ENCODE data around the gene ARMC10. TPM values are rescaled to one million over a fixed set of nuclear protein-coding genes. Genes with fewer than 3 reads are reported as not detected.
"Not testable (repeated sequence)": the region's sequence is repeated elsewhere in the genome, so short reads cannot be mapped to it uniquely, and the experiment has no call there.

ARMC10 gene
- total RNA-seq, 5 donors from 2014 or later (not counting 1 experiment from before 2014, with no cell fraction given) = 16.1 to 24.8 (median 22.8) TPM

GRCh38 chr7:103075337-103075918 lies 488 bp downstream of the ARMC10 start:
- CTCF ChIA-PET = interaction anchor here (0.8 to 4.1 kb wide), 13 partner anchors 9 to 1953 kb away, joined by 3 to 21 read pairs (median 4); partner anchors contain the start of genes FAM185A (in 1 of the 2) and NAPEPLD (in 1 of the 2)
- peak overlapping the region; percentile 78 to 86 for H3K4me3 ChIP-seq (ENCODE audit: control insufficient read depth in 1 of 2, extremely low read depth in 1 of 2, low read length in 1 of 2)
- peaks cover 3% of the 10 kb centered on the region for H3K36me3 Mint-ChIP-seq
- peaks cover 0 to 2% of the 10 kb centered on the region in 2 donors for H3K36me3 ChIP-seq (ENCODE audit: control insufficient read depth in 2 of 2, extremely low read depth in 1 of 2, insufficient read depth in 1 of 2, low read length in 1 of 2)
- H3K9me3 ChIP-seq = no peaks in the 10 kb centered on the region
- peak overlapping the region; percentile 95 to 96 (median 95) for H3K4me3 Mint-ChIP-seq
- ATAC-seq (replicated peaks in 1 of 4) = peak; percentile 65
- DNase-seq = peak in 32 of 35 experiments; percentile 47 to 76 (median 61)
- peaks cover 42 to 48% (median 44%) of the 10 kb centered on the region in 3 donors for H3K4me1 Mint-ChIP-seq
- peaks cover 8 to 26% of the 10 kb centered on the region in 2 experiments for H3K4me1 ChIP-seq (ENCODE audit: control insufficient read depth in 1 of 2, extremely low read depth in 1 of 2, insufficient read depth in 2 of 2, low read length in 2 of 2)
- H3K27ac Mint-ChIP-seq = peak overlapping the region; percentile 91 to 92
- peak overlapping the region; percentile 68 for H3K27ac ChIP-seq (ENCODE audit: low read length)
- no peaks in the 10 kb centered on the region for H3K27me3 Mint-ChIP-seq
- H3K27me3 ChIP-seq (replicated peaks in 1 of 2; ENCODE audit: control insufficient read depth in 2 of 2, extremely low read depth in 1 of 2, insufficient read depth in 2 of 2, low read length in 1 of 2) = no peaks in the 10 kb centered on the region
- H3K9me3 Mint-ChIP-seq = no peaks in the 10 kb centered on the region
- under 1% methylated on average over 33 of the region's 36 CpGs for WGBS (ENCODE audit: insufficient coverage)
- POLR2A ChIA-PET = interaction anchor here (0.6 to 1.2 kb wide), 4 partner anchors 10 to 74 kb away, joined by 3 to 15 read pairs (median 4); partner anchors contain the start of gene NAPEPLD (in 1 of the 2)

GRCh38 chr7:103076764-103077163 lies 1.8 kb downstream of the ARMC10 start:
- POLR2A ChIA-PET = no interaction called here
- H3K4me3 Mint-ChIP-seq = peak overlapping the region; percentile 95 to 96 (median 95)
- peaks cover 8 to 26% of the 10 kb centered on the region in 2 experiments for H3K4me1 ChIP-seq (ENCODE audit: control insufficient read depth in 1 of 2, extremely low read depth in 1 of 2, insufficient read depth in 2 of 2, low read length in 2 of 2)
- H3K27me3 Mint-ChIP-seq = no peaks in the 10 kb centered on the region
- peaks cover 3% of the 10 kb centered on the region for H3K36me3 Mint-ChIP-seq
- no peak overlapping the region for H3K27ac ChIP-seq (ENCODE audit: low read length)
- ATAC-seq (replicated peaks in 1 of 4) (no peak), DNase-seq (peak in 1 of 35 experiments; percentile 7)
- no peaks in the 10 kb centered on the region for H3K27me3 ChIP-seq (replicated peaks in 1 of 2; ENCODE audit: control insufficient read depth in 2 of 2, extremely low read depth in 1 of 2, insufficient read depth in 2 of 2, low read length in 1 of 2)
- H3K9me3 ChIP-seq = no peaks in the 10 kb centered on the region
- H3K4me3 ChIP-seq (ENCODE audit: control insufficient read depth in 1 of 2, extremely low read depth in 1 of 2, low read length in 1 of 2) = no peak overlapping the region
- CTCF ChIA-PET = interaction anchor here in 1 of 2 donors (1.5 kb wide), 1 partner anchor 14 kb away, joined by 4 read pairs; no protein-coding TSS in a partner anchor
- 94% methylated on average over 5 of the region's 7 CpGs for WGBS (ENCODE audit: insufficient coverage)
- H3K4me1 Mint-ChIP-seq = peaks cover 46 to 53% (median 48%) of the 10 kb centered on the region in 3 donors
- H3K9me3 Mint-ChIP-seq = no peaks in the 10 kb centered on the region
- H3K27ac Mint-ChIP-seq = peak overlapping the region in 1 of 2 donors; percentile 6
- peaks cover 0 to 2% of the 10 kb centered on the region in 2 donors for H3K36me3 ChIP-seq (ENCODE audit: control insufficient read depth in 2 of 2, extremely low read depth in 1 of 2, insufficient read depth in 1 of 2, low read length in 1 of 2)

DNA sequence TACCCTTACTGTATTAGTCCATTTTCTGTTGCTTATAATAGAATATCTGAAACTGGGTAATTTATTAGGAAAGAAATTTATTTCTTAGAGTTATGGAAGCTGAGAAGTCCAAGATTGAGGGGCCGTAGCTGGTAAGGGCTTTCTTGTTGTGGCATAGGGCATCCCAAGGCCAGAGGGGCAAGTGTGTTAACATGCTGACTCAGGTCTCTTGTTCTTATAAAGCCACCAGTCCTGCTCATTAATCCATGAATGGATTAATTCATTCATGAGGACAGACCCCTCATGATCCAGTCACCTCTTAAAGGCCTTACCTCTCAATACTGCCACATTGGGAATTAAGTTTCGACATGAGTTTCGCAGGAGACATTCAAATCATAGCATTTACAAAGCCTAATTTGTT lies 2.4 kb downstream of the ARMC10 start:
- peaks cover 3% of the 10 kb centered on the region for H3K36me3 Mint-ChIP-seq
- DNase-seq (no peak), ATAC-seq (replicated peaks in 1 of 4) (no peak)
- no peaks in the 10 kb centered on the region for H3K9me3 ChIP-seq
- H3K4me3 Mint-ChIP-seq = peak overlapping the region in 1 of 3 donors; percentile 9
- no peaks in the 10 kb centered on the region for H3K27me3 ChIP-seq (replicated peaks in 1 of 2; ENCODE audit: control insufficient read depth in 2 of 2, extremely low read depth in 1 of 2, insufficient read depth in 2 of 2, low read length in 1 of 2)
- no peak overlapping the region for H3K4me3 ChIP-seq (ENCODE audit: control insufficient read depth in 1 of 2, extremely low read depth in 1 of 2, low read length in 1 of 2)
- POLR2A ChIA-PET = interaction anchor here in 1 of 2 donors (0.6 kb wide), 1 partner anchor 15 kb away, joined by 6 read pairs; no protein-coding TSS in a partner anchor
- H3K4me1 Mint-ChIP-seq = peaks cover 50 to 57% (median 52%) of the 10 kb centered on the region in 3 donors
- no peaks in the 10 kb centered on the region for H3K27me3 Mint-ChIP-seq
- peaks cover 0 to 2% of the 10 kb centered on the region in 2 donors for H3K36me3 ChIP-seq (ENCODE audit: control insufficient read depth in 2 of 2, extremely low read depth in 1 of 2, insufficient read depth in 1 of 2, low read length in 1 of 2)
- CTCF ChIA-PET = interaction anchor here (0.8 to 1.5 kb wide), 2 partner anchors 11 to 15 kb away, joined by 4 read pairs; no protein-coding TSS in a partner anchor
- H3K27ac ChIP-seq (ENCODE audit: low read length) = no peak overlapping the region
- peaks cover 8 to 26% of the 10 kb centered on the region in 2 experiments for H3K4me1 ChIP-seq (ENCODE audit: control insufficient read depth in 1 of 2, extremely low read depth in 1 of 2, insufficient read depth in 2 of 2, low read length in 2 of 2)
- peak overlapping the region in 1 of 2 donors; percentile 6 for H3K27ac Mint-ChIP-seq
- no peaks in the 10 kb centered on the region for H3K9me3 Mint-ChIP-seq
- no CpG with 5 or more reads among the region's 3 CpGs for WGBS (ENCODE audit: insufficient coverage)

DNA sequence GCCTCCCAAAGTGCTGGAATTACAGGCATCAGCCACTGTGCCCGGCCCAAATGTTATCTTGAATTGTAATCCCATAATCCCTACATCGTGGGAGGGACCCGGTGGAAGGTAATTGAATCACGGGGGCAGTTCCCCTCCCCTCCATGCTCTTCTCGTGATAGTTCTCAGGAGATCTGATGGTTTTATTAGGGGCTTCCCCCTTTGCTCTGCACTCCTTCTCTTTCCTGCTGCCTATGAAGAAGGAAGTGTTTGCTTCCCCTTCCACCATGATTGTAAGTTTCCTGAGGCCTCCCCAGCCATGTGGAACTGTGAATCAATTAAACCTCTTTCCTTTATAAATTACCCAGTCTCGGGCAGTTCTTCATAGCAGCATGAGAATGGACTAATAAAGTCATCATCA lies 3.3 kb downstream of the ARMC10 start:
- CTCF ChIA-PET = interaction anchor here (0.8 to 1.5 kb wide), 2 partner anchors 12 to 16 kb away, joined by 4 read pairs; no protein-coding TSS in a partner anchor
- not testable (repeated sequence) for H3K36me3 ChIP-seq (ENCODE audit: control insufficient read depth in 2 of 2, extremely low read depth in 1 of 2, insufficient read depth in 1 of 2, low read length in 1 of 2); ATAC-seq (replicated peaks in 1 of 4); H3K27me3 ChIP-seq (replicated peaks in 1 of 2; ENCODE audit: control insufficient read depth in 2 of 2, extremely low read depth in 1 of 2, insufficient read depth in 2 of 2, low read length in 1 of 2); H3K27me3 Mint-ChIP-seq; DNase-seq; H3K27ac ChIP-seq (ENCODE audit: low read length); H3K27ac Mint-ChIP-seq; H3K4me3 ChIP-seq (ENCODE audit: control insufficient read depth in 1 of 2, extremely low read depth in 1 of 2, low read length in 1 of 2); H3K4me3 Mint-ChIP-seq; H3K36me3 Mint-ChIP-seq; H3K9me3 ChIP-seq; H3K9me3 Mint-ChIP-seq
- H3K4me1 ChIP-seq (ENCODE audit: control insufficient read depth in 1 of 2, extremely low read depth in 1 of 2, insufficient read depth in 2 of 2, low read length in 2 of 2) = peaks cover 8 to 26% of the 10 kb centered on the region in 2 experiments
- no CpG with 5 or more reads among the region's 6 CpGs for WGBS (ENCODE audit: insufficient coverage)
- POLR2A ChIA-PET = interaction anchor here in 1 of 2 donors (0.5 kb wide), 1 partner anchor 141 kb away, joined by 3 read pairs; no protein-coding TSS in a partner anchor
- H3K4me1 Mint-ChIP-seq = peaks cover 56 to 64% (median 57%) of the 10 kb centered on the region in 3 donors

DNA sequence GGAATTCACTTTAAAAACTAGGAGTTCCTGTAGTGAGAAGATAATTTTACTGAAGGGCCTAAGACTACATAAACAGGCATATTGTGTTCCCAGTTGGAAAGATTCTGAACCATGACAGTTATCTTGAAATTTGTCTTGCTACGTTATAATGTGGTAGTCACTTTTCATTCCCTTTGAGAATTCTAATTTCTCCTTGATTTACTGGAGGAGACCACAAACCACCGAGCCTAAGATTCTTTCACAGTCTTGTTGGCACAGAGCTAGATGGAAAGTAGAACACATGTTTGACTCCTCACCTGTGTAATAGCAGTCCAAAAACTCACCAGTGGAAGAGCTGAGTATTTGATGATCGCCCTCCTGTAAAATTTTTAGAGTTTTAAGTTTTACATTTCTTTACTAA lies 4.9 kb downstream of the ARMC10 start:
- no peaks in the 10 kb centered on the region for H3K27me3 ChIP-seq (replicated peaks in 1 of 2; ENCODE audit: control insufficient read depth in 2 of 2, extremely low read depth in 1 of 2, insufficient read depth in 2 of 2, low read length in 1 of 2)
- H3K36me3 ChIP-seq (ENCODE audit: control insufficient read depth in 2 of 2, extremely low read depth in 1 of 2, insufficient read depth in 1 of 2, low read length in 1 of 2) = peaks cover 5 to 14% of the 10 kb centered on the region in 2 donors
- H3K4me3 Mint-ChIP-seq = no peak overlapping the region
- H3K27ac ChIP-seq (ENCODE audit: low read length) = no peak overlapping the region
- H3K4me1 ChIP-seq (ENCODE audit: control insufficient read depth in 1 of 2, extremely low read depth in 1 of 2, insufficient read depth in 2 of 2, low read length in 2 of 2) = peaks cover 8 to 17% of the 10 kb centered on the region in 2 experiments
- H3K27me3 Mint-ChIP-seq = no peaks in the 10 kb centered on the region
- ChIA-PET POLR2A (interaction anchor here in 1 of 2 donors (0.6 kb wide), 2 partner anchors 9 to 11 kb away, joined by 3 to 7 read pairs; no protein-coding TSS in a partner anchor), CTCF (interaction anchor here in 1 of 2 donors (1.1 kb wide), 1 partner anchor 9 kb away, joined by 3 read pairs; no protein-coding TSS in a partner anchor)
- H3K9me3 Mint-ChIP-seq = no peaks in the 10 kb centered on the region
- peaks cover 44 to 53% (median 47%) of the 10 kb centered on the region in 3 donors for H3K4me1 Mint-ChIP-seq
- H3K4me3 ChIP-seq (ENCODE audit: control insufficient read depth in 1 of 2, extremely low read depth in 1 of 2, low read length in 1 of 2) = no peak overlapping the region
- peaks cover 14% of the 10 kb centered on the region for H3K36me3 Mint-ChIP-seq
- no CpG with 5 or more reads among the region's 3 CpGs for WGBS (ENCODE audit: insufficient coverage)
- H3K9me3 ChIP-seq = no peaks in the 10 kb centered on the region
- DNase-seq (no peak), ATAC-seq (replicated peaks in 1 of 4) (no peak)
- H3K27ac Mint-ChIP-seq = no peak overlapping the region

GRCh38 chr7:103080923-103081322 lies 6.0 kb downstream of the ARMC10 start:
- DNase-seq = no peak
- H3K9me3 ChIP-seq = no peaks in the 10 kb centered on the region
- no peaks in the 10 kb centered on the region for H3K27me3 Mint-ChIP-seq
- CTCF ChIA-PET = interaction anchor here in 1 of 2 donors (1.2 kb wide), 1 partner anchor 19 kb away, joined by 5 read pairs; no protein-coding TSS in a partner anchor
- H3K9me3 Mint-ChIP-seq = no peaks in the 10 kb centered on the region
- peaks cover 38 to 48% (median 41%) of the 10 kb centered on the region in 3 donors for H3K4me1 Mint-ChIP-seq
- H3K4me3 ChIP-seq (ENCODE audit: control insufficient read depth in 1 of 2, extremely low read depth in 1 of 2, low read length in 1 of 2) = no peak overlapping the region
- no peak for ATAC-seq (replicated peaks in 1 of 4)
- no peaks in the 10 kb centered on the region for H3K27me3 ChIP-seq (replicated peaks in 1 of 2; ENCODE audit: control insufficient read depth in 2 of 2, extremely low read depth in 1 of 2, insufficient read depth in 2 of 2, low read length in 1 of 2)
- H3K4me3 Mint-ChIP-seq = no peak overlapping the region
- no peak overlapping the region for H3K27ac ChIP-seq (ENCODE audit: low read length)
- H3K4me1 ChIP-seq (ENCODE audit: control insufficient read depth in 1 of 2, extremely low read depth in 1 of 2, insufficient read depth in 2 of 2, low read length in 2 of 2) = peaks cover 4 to 11% of the 10 kb centered on the region in 2 experiments
- POLR2A ChIA-PET = interaction anchor here in 1 of 2 donors (0.6 kb wide), 1 partner anchor 10 kb away, joined by 5 read pairs; no protein-coding TSS in a partner anchor
- no peak overlapping the region for H3K27ac Mint-ChIP-seq
- peaks cover 5 to 24% of the 10 kb centered on the region in 2 donors for H3K36me3 ChIP-seq (ENCODE audit: control insufficient read depth in 2 of 2, extremely low read depth in 1 of 2, insufficient read depth in 1 of 2, low read length in 1 of 2)
- peaks cover 16% of the 10 kb centered on the region for H3K36me3 Mint-ChIP-seq
- WGBS (ENCODE audit: insufficient coverage) = no CpG with 5 or more reads among the region's 2 CpGs

Measured in T-cell (primary cell).